ENCODE data around the gene NFATC1. TPM values are rescaled to one million over a fixed set of nuclear protein-coding genes. Genes with fewer than 3 reads are reported as not detected.

The NFATC1 gene
- total and polyA plus RNA-seq, 4 donors: 4.6 to 8.0 (median 6.8) TPM

- no peak overlapping the region for H3K4me3 ChIP-seq (ENCODE audit: low read depth, low read length)
- H3K27me3 ChIP-seq (ENCODE audit: control insufficient read depth, insufficient read depth, low read length): no peaks in the 10 kb centered on the region
- WGBS (ENCODE audit: insufficient coverage): 84% methylated on average over 14 of the region's 20 CpGs
- no peak overlapping the region for H3K27ac ChIP-seq (ENCODE audit: low read depth, low read length)
- peaks cover 23% of the 10 kb centered on the region for H3K36me3 ChIP-seq (ENCODE audit: control insufficient read depth, insufficient read depth, low read length)
- peaks cover 14% of the 10 kb centered on the region for H3K4me1 ChIP-seq (ENCODE audit: control insufficient read depth, insufficient read depth, low read length)
- DNase-seq (ENCODE audit: low read depth in 4 of 6, low spot score in 6 of 6): no peak
- no peaks in the 10 kb centered on the region for H3K9me3 ChIP-seq (ENCODE audit: control insufficient read depth, insufficient read depth, low read length)
Observed at GRCh38 chr18:79361766-79362522, 33.8 kb upstream of the NFATC1 start.

- Histone ChIP-seq H3K4me1 (ENCODE audit: control insufficient read depth, insufficient read depth, low read length) (peaks cover 27% of the 10 kb centered on the region), H3K4me3 (ENCODE audit: low read depth, low read length) (no peak overlapping the region), H3K36me3 (ENCODE audit: control insufficient read depth, insufficient read depth, low read length) (peaks cover 33% of the 10 kb centered on the region), H3K27me3 (ENCODE audit: control insufficient read depth, insufficient read depth, low read length) (no peaks in the 10 kb centered on the region), H3K27ac (ENCODE audit: low read depth, low read length) (peak overlapping the region; percentile 86), H3K9me3 (ENCODE audit: control insufficient read depth, insufficient read depth, low read length) (no peaks in the 10 kb centered on the region)
- WGBS (ENCODE audit: insufficient coverage): 98% methylated on average over 13 of the region's 13 CpGs
- no peak for DNase-seq (ENCODE audit: low read depth in 4 of 6, low spot score in 6 of 6)
Observed at GRCh38 chr18:79365701-79366100, 30.0 kb upstream of the NFATC1 start.

- peaks cover 27% of the 10 kb centered on the region for H3K4me1 ChIP-seq (ENCODE audit: control insufficient read depth, insufficient read depth, low read length)
- 53% methylated on average over 25 of the region's 29 CpGs for WGBS (ENCODE audit: insufficient coverage)
- H3K27ac ChIP-seq (ENCODE audit: low read depth, low read length): peak overlapping the region; percentile 86
Observed at GRCh38 chr18:79366177-79367094, 29.3 kb upstream of the NFATC1 start.

GRCh38 chr18:79367480-79367879 lies 28.2 kb upstream of the NFATC1 start:
- no peak for DNase-seq (ENCODE audit: low read depth in 4 of 6, low spot score in 6 of 6)
- WGBS (ENCODE audit: insufficient coverage): 90% methylated on average over 6 of the region's 8 CpGs

More at GRCh38 chr18:79366177-79367094, 29.3 kb upstream of the NFATC1 start:
- Histone ChIP-seq H3K9me3 (ENCODE audit: control insufficient read depth, insufficient read depth, low read length) (no peaks in the 10 kb centered on the region), H3K36me3 (ENCODE audit: control insufficient read depth, insufficient read depth, low read length) (peaks cover 31% of the 10 kb centered on the region), H3K27me3 (ENCODE audit: control insufficient read depth, insufficient read depth, low read length) (no peaks in the 10 kb centered on the region), H3K4me3 (ENCODE audit: low read depth, low read length) (no peak overlapping the region)
- peak in 5 of 6 donors; percentile 27 to 82 (median 40) for DNase-seq (ENCODE audit: low read depth in 4 of 6, low spot score in 6 of 6)

GRCh38 chr18:79367989-79368388 lies 27.7 kb upstream of the NFATC1 start:
- H3K4me3 ChIP-seq (ENCODE audit: low read depth, low read length): no peak overlapping the region
- DNase-seq (ENCODE audit: low read depth in 4 of 6, low spot score in 6 of 6): peak in 2 of 6 donors; percentile 39 to 48
- peak overlapping the region; percentile 16 for H3K27ac ChIP-seq (ENCODE audit: low read depth, low read length)
- peaks cover 32% of the 10 kb centered on the region for H3K36me3 ChIP-seq (ENCODE audit: control insufficient read depth, insufficient read depth, low read length)
- peaks cover 30% of the 10 kb centered on the region for H3K4me1 ChIP-seq (ENCODE audit: control insufficient read depth, insufficient read depth, low read length)
- H3K9me3 ChIP-seq (ENCODE audit: control insufficient read depth, insufficient read depth, low read length): no peaks in the 10 kb centered on the region
- no peaks in the 10 kb centered on the region for H3K27me3 ChIP-seq (ENCODE audit: control insufficient read depth, insufficient read depth, low read length)
- WGBS (ENCODE audit: insufficient coverage): 59% methylated on average over 18 of the region's 18 CpGs

More at GRCh38 chr18:79367480-79367879, 28.2 kb upstream of the NFATC1 start:
- H3K4me1 ChIP-seq (ENCODE audit: control insufficient read depth, insufficient read depth, low read length): peaks cover 29% of the 10 kb centered on the region
- peak overlapping the region; percentile 16 for H3K27ac ChIP-seq (ENCODE audit: low read depth, low read length)
- no peaks in the 10 kb centered on the region for H3K27me3 ChIP-seq (ENCODE audit: control insufficient read depth, insufficient read depth, low read length)
- H3K4me3 ChIP-seq (ENCODE audit: low read depth, low read length): no peak overlapping the region
- H3K9me3 ChIP-seq (ENCODE audit: control insufficient read depth, insufficient read depth, low read length): no peaks in the 10 kb centered on the region
- peaks cover 31% of the 10 kb centered on the region for H3K36me3 ChIP-seq (ENCODE audit: control insufficient read depth, insufficient read depth, low read length)

- Histone ChIP-seq H3K36me3 (ENCODE audit: control insufficient read depth, insufficient read depth, low read length) (peaks cover 33% of the 10 kb centered on the region), H3K27me3 (ENCODE audit: control insufficient read depth, insufficient read depth, low read length) (no peaks in the 10 kb centered on the region), H3K4me3 (ENCODE audit: low read depth, low read length) (no peak overlapping the region), H3K4me1 (ENCODE audit: control insufficient read depth, insufficient read depth, low read length) (peaks cover 32% of the 10 kb centered on the region), H3K9me3 (ENCODE audit: control insufficient read depth, insufficient read depth, low read length) (no peaks in the 10 kb centered on the region), H3K27ac (ENCODE audit: low read depth, low read length) (no peak overlapping the region)
- DNase-seq (ENCODE audit: low read depth in 4 of 6, low spot score in 6 of 6): no peak
- WGBS (ENCODE audit: insufficient coverage): 88% methylated on average over 9 of the region's 15 CpGs
Observed at GRCh38 chr18:79368681-79369080, 27.0 kb upstream of the NFATC1 start.

- no peaks in the 10 kb centered on the region for H3K27me3 ChIP-seq (ENCODE audit: control insufficient read depth, insufficient read depth, low read length)
- H3K4me1 ChIP-seq (ENCODE audit: control insufficient read depth, insufficient read depth, low read length): peaks cover 23% of the 10 kb centered on the region
- H3K36me3 ChIP-seq (ENCODE audit: control insufficient read depth, insufficient read depth, low read length): peaks cover 35% of the 10 kb centered on the region
- DNase-seq (ENCODE audit: low read depth in 4 of 6, low spot score in 6 of 6): no peak
- H3K4me3 ChIP-seq (ENCODE audit: low read depth, low read length): no peak overlapping the region
- no peaks in the 10 kb centered on the region for H3K9me3 ChIP-seq (ENCODE audit: control insufficient read depth, insufficient read depth, low read length)
- no peak overlapping the region for H3K27ac ChIP-seq (ENCODE audit: low read depth, low read length)
- WGBS (ENCODE audit: insufficient coverage): 76% methylated on average over 8 of the region's 14 CpGs
Observed at GRCh38 chr18:79371561-79372121, 24.1 kb upstream of the NFATC1 start.

GRCh38 chr18:79372461-79372860 lies 23.3 kb upstream of the NFATC1 start:
- H3K4me3 ChIP-seq (ENCODE audit: low read depth, low read length): no peak overlapping the region
- 97% methylated on average over 6 of the region's 10 CpGs for WGBS (ENCODE audit: insufficient coverage)
- H3K27me3 ChIP-seq (ENCODE audit: control insufficient read depth, insufficient read depth, low read length): no peaks in the 10 kb centered on the region
- H3K9me3 ChIP-seq (ENCODE audit: control insufficient read depth, insufficient read depth, low read length): no peaks in the 10 kb centered on the region
- peaks cover 38% of the 10 kb centered on the region for H3K36me3 ChIP-seq (ENCODE audit: control insufficient read depth, insufficient read depth, low read length)
- peak overlapping the region; percentile 71 for H3K27ac ChIP-seq (ENCODE audit: low read depth, low read length)
- no peak for DNase-seq (ENCODE audit: low read depth in 4 of 6, low spot score in 6 of 6)
- peaks cover 22% of the 10 kb centered on the region for H3K4me1 ChIP-seq (ENCODE audit: control insufficient read depth, insufficient read depth, low read length)

- WGBS (ENCODE audit: insufficient coverage): no CpG with 5 or more reads among the region's 2 CpGs
- Histone ChIP-seq H3K4me3 (ENCODE audit: low read depth, low read length) (no peak overlapping the region), H3K4me1 (ENCODE audit: control insufficient read depth, insufficient read depth, low read length) (peaks cover 22% of the 10 kb centered on the region), H3K27ac (ENCODE audit: low read depth, low read length) (peak overlapping the region; percentile 79), H3K36me3 (ENCODE audit: control insufficient read depth, insufficient read depth, low read length) (peaks cover 38% of the 10 kb centered on the region), H3K9me3 (ENCODE audit: control insufficient read depth, insufficient read depth, low read length) (no peaks in the 10 kb centered on the region), H3K27me3 (ENCODE audit: control insufficient read depth, insufficient read depth, low read length) (no peaks in the 10 kb centered on the region)
- DNase-seq (ENCODE audit: low read depth in 4 of 6, low spot score in 6 of 6): no peak
Observed at GRCh38 chr18:79372991-79373390, 22.7 kb upstream of the NFATC1 start.

Data from spinal cord (tissue), 10 donors.